Smooth muscle cell (in vitro differentiated cells): ENCODE data around the gene CKAP2L. TPM values are rescaled to one million over a fixed set of nuclear protein-coding genes. Genes with fewer than 3 reads are reported as not detected.

Experiments
- DNase-seq: peaks from one replicate; lab custom pipeline; 2025; ENCODE audit not compliant: unreplicated experiment; lab: John Stamatoyannopoulos, UW
- H2AFZ ChIP-seq: fragments of 200-600 bp; sonication (generic); 2 replicates; pipeline ENCODE4 v1.6.0; 2016; ENCODE audit warnings: antibody characterized with exemption, low read depth, mild to moderate bottlenecking
- H3F3A ChIP-seq: fragments of 200-600 bp; sonication (generic); 2 replicates; pipeline ENCODE4 v1.6.0; 2017; ENCODE audit warnings: antibody characterized with exemption, low read depth
- H3K27ac ChIP-seq: fragments of 200-600 bp; sonication (generic); 2 replicates; pipeline ENCODE4 v1.5.1; 2016; ENCODE audit warnings: low read depth, mild to moderate bottlenecking
- H3K27me3 ChIP-seq: fragments of 200-600 bp; sonication (generic); 2 replicates; pipeline ENCODE4 v1.6.1; 2016; ENCODE audit warnings: low read depth, mild to moderate bottlenecking
- H3K36me3 ChIP-seq: fragments of 200-600 bp; sonication (generic); 2 replicates; pipeline ENCODE4 v1.5.1; 2016; ENCODE audit warnings: low read depth
- H3K4me1 ChIP-seq: fragments of 200-600 bp; sonication (generic); 2 replicates; pipeline ENCODE4 v1.5.1; 2016; ENCODE audit warnings: low read depth
- H3K4me2 ChIP-seq: fragments of 200-600 bp; sonication (generic); 2 replicates; pipeline ENCODE4 v1.6.0; 2016; ENCODE audit warnings: mild to moderate bottlenecking
- H3K4me3 ChIP-seq: fragments of 200-600 bp; sonication (generic); 2 replicates; pipeline ENCODE4 v1.5.1; 2016; ENCODE audit warnings: mild to moderate bottlenecking
- H3K79me2 ChIP-seq: fragments of 200-600 bp; sonication (generic); 2 replicates; pipeline ENCODE4 v1.6.0; 2016; ENCODE audit warnings: low read depth, mild to moderate bottlenecking
- H3K9ac ChIP-seq: fragments of 200-600 bp; sonication (generic); 2 replicates; pipeline ENCODE4 v1.6.0; 2016; ENCODE audit warnings: low read depth
- H3K9me3 ChIP-seq: fragments of 200-600 bp; sonication (generic); replicated peaks from 2 replicates; pipeline ENCODE4 v1.5.1; 2016; ENCODE audit warnings: low read depth
- H4K20me1 ChIP-seq: fragments of 200-600 bp; sonication (generic); 2 replicates; pipeline ENCODE4 v1.6.0; 2016; ENCODE audit warnings: low read depth
- CTCF ChIP-seq: fragments of 200-600 bp; sonication (generic); IDR thresholded peaks from 2 replicates; pipeline ENCODE4 v1.5.1; 2017; ENCODE audit warnings: borderline replicate concordance, mild to moderate bottlenecking, antibody characterized with exemption; ENCODE audit not compliant: insufficient read depth, poor library complexity, severe bottlenecking
- WGBS: methylation state at CpG from one replicate; pipeline ENCODE4 v1.1.7; 2016; ENCODE audit warnings: low lambda C conversion rate; 5-methylcytosine and 5-hydroxymethylcytosine counted together
- polyA plus RNA-seq: library from polyadenylated mRNA; unstranded; fragments of >200 nt; fragmentation: Nextera tagmentation; extraction: Ambion mirVana; gene quantifications from 2 replicates; pipeline ENCODE4 v1.2.1, GENCODE V29; 2016
- total RNA-seq: library from RNA; depleted of rRNA; stranded (reverse); fragments of >200 nt; gene quantifications from 2 replicates; pipeline ENCODE4 v1.2.3, GENCODE V29; 2014

CKAP2L gene
- total and polyA plus RNA-seq, 2 experiments from 2014 or later: 6.6 to 16.7 TPM

GRCh38 chr2:112750560-112750843, 13.9 kb downstream of the CKAP2L start:
- H2AFZ ChIP-seq: peak overlapping the region; percentile 20
- H3K27ac ChIP-seq: peak overlapping the region; percentile 38
- H3K4me1 ChIP-seq: no peaks in the 10 kb centered on the region
- H3K27me3 ChIP-seq: no peaks in the 10 kb centered on the region
- TF ChIP-seq CTCF: no peak
- H3K9me3 ChIP-seq: no peaks in the 10 kb centered on the region
- H3K4me3 ChIP-seq: no peak overlapping the region
- H3K9ac ChIP-seq: no peak overlapping the region
- no peak for DNase-seq
- no peaks in the 10 kb centered on the region for H3F3A ChIP-seq
- peak overlapping the region; percentile 14 for H3K4me2 ChIP-seq
- no peaks in the 10 kb centered on the region for H3K36me3 ChIP-seq
- no peaks in the 10 kb centered on the region for H3K79me2 ChIP-seq
- H4K20me1 ChIP-seq: no peaks in the 10 kb centered on the region

GRCh38 chr2:112749755-112750559, 14.5 kb downstream of the CKAP2L start:
- no peak overlapping the region for H3K4me3 ChIP-seq
- H3K4me2 ChIP-seq: peak overlapping the region; percentile 14
- H3F3A ChIP-seq: no peaks in the 10 kb centered on the region
- H4K20me1 ChIP-seq: no peaks in the 10 kb centered on the region
- no peak overlapping the region for H3K9ac ChIP-seq
- TF ChIP-seq CTCF: peak; percentile 94
- peak overlapping the region; percentile 38 for H3K27ac ChIP-seq
- H3K36me3 ChIP-seq: no peaks in the 10 kb centered on the region
- no peaks in the 10 kb centered on the region for H3K9me3 ChIP-seq
- WGBS: 66% methylated on average over 9 of the region's 9 CpGs
- H3K4me1 ChIP-seq: no peaks in the 10 kb centered on the region
- no peaks in the 10 kb centered on the region for H3K79me2 ChIP-seq
- peak; percentile 47 for DNase-seq
- H2AFZ ChIP-seq: peak overlapping the region; percentile 20
- no peaks in the 10 kb centered on the region for H3K27me3 ChIP-seq

GRCh38 chr2:112740527-112740926, 23.9 kb downstream of the CKAP2L start:
- H3K9ac ChIP-seq: no peak overlapping the region

More at GRCh38 chr2:112740527-112740926, 23.9 kb downstream of the CKAP2L start:
- Histone ChIP-seq H4K20me1 (no peaks in the 10 kb centered on the region), H3K4me3 (no peak overlapping the region), H3K79me2 (no peaks in the 10 kb centered on the region), H3K9me3 (no peaks in the 10 kb centered on the region), H3K4me1 (no peaks in the 10 kb centered on the region), H2AFZ (no peak overlapping the region), H3K4me2 (no peak overlapping the region), H3F3A (no peaks in the 10 kb centered on the region), H3K27ac (no peak overlapping the region), H3K27me3 (no peaks in the 10 kb centered on the region), H3K36me3 (no peaks in the 10 kb centered on the region)
- WGBS: 79% methylated on average over 7 of the region's 7 CpGs
- DNase-seq: no peak
- no peak for TF ChIP-seq CTCF
